GM18517 (cell line): ENCODE data around the gene SHH.
"Not testable (repeated sequence)": the region's sequence is repeated elsewhere in the genome, so short reads cannot be mapped to it uniquely, and the experiment has no call there.

Experiments
- ATAC-seq: cut with Tn5 transposase; IDR thresholded peaks from one replicate; pipeline ENCODE4 v1.9.1; 2021; ENCODE audit warnings: mild to moderate bottlenecking, moderate library complexity; ENCODE audit not compliant: unreplicated experiment

SHH gene

DNA sequence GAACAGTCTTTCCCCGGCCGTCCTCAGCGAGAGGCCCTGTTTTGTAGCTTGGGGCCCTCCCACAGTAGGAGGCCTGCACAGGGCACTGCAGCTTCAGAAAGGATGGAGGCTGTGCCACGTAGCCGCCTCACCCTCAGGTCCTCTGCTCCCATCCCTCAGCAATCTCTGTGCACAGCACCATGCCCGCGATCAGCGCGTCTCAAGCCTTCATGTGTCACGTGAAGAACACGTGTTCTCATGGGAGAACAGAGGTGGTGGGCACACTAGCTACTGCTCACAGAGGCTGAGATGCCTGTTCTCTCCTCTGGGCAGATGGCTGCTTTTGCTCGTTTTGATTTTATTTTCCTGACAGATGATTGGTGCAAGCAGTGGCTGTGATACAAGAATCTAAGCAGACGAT is 8.5 kb upstream of the SHH start:
- no peak for ATAC-seq

DNA sequence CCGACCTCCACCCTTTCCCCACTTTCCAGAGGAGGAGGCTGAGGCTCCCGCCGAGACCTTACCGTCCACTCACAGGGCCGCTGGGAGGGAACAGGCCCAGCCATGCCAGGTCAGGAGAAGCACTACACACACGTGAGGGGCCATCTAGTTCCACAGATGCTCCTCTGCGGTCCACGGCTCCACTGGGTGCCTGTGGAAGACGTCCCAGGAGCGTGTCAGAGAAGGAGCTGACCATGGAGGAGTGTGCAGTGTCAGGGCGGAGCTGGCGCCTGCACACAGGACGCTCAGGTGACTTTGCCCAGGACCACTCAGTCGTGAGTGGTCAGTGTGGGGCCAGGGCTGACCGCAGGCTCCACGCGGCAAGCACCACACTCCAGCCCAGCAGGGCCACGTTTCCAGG is 8.0 kb upstream of the SHH start:
- ATAC-seq, result no peak

DNA sequence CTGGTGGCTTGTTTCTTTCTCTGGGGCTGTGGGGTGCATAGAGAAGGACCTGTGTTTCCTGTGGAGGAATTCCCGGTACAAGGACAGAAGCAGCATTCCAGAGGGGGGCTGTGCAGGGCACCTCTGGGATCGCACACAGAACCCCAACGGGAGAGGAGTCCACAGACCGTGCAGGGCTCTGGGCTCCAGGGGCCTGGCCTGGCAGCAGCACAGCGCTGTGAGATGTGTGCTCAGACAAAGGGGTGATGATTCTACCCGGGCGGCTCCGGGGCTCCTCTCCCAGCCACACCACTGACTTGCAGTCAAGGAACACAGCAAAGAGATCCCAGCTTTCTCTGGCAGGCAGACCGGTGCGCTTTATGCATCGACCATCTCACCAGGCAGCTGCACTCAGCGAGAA is 6.9 kb upstream of the SHH start:
- no peak for ATAC-seq

DNA sequence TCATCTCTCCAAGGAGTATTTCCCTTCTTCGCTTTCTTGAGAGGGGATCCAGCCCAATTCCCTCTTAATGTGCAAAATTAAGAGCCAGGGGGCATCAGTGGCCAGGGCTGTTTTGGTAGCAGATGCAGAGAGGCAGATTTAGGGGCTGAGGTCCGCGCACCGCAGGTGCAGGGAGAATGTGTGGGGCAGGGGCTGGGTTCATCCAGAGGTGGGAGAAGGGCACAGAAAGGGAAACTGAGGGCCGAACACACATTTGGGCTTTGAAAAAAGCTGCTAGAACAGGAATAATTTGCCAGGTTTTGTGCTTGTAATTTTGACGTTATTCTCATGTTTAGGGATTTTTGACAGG is 6.5 kb upstream of the SHH start:
- no peak for ATAC-seq

DNA sequence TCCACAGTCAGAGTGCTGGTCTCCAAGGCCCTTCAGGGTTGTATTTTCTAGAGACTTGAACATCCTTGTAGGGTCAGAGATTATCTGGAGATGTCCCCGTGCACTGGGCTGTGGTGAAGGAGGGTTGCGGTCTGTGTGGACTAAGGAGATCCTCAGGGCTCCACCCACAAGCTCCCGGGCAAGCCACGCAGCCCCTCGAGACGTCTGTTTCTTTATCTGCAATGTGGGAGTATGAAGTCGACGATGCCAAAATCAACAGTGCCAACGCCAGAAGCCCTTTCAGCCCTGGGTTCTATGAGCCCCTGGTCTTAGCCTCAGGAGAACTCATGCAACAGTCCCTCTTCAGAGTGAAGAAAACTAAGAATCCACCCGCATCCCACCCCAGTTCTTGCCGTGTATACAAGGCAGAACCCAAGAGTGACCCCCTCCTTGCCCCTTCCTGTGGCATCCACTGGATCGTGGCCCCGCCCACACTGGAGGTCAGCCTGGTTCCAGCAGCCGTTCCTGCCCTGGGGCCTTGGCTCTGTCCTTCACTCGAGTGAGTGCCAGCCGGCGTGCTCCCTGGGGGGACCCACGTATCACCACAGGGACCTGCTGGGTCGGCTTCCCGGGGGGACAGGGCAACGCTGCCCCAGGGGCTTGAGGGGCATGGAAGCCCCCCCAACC is 6.0 kb upstream of the SHH start:
- ATAC-seq, result no peak

DNA sequence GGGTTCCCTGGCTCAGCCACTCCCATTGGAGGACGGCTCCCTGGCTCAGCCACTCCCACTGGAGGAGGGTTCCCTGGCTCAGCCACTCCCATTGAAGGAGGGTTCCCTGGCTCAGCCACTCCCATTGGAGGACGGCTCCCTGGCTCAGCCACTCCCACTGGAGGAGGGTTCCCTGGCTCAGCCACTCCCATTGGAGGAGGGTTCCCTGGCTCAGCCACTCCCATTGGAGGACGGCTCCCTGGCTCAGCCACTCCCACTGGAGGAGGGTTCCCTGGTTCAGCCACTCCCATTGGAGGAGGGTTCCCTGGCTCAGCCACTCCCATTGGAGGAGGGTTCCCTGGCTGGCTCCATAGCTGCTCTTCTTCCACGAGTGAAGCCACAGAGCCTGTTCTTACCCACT is 5.3 kb upstream of the SHH start:
- not testable (repeated sequence) for ATAC-seq

DNA sequence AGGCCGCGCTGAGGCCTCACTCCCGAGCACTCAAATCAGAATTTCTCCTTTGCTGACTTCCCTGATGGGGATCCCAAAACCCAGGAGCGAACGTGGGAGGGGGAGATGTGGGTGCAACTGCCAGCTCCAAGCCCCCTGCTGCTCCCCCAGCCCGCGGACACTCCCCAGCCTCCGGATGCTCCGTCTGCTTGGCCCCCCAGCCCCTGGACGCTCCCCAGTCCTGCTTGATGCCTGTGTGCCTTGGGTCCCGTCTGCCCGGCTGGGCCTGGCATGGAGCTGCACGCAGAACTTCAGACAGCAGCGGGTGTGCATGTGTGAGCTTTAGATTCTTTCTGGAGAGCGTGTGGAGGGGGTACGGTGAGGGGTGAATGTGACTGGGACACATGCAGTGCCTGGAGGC is 4.7 kb upstream of the SHH start:
- no peak for ATAC-seq

DNA sequence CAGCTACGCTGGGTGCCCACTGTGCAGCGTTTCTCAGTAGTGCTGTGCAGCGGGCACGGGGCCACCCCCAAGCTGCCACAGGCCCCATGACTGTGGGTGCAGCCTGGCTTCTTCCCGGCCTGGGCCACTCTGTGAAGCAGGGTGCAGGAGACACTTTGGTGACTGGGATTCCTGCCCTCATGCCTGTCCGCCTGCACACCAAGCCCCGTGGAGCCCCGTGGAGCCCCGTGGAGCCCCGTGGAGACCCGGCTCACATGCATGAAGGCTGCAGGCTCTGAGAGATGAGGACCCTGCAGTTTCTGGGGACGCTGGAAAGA is 3.9 kb upstream of the SHH start:
- ATAC-seq, result no peak

DNA sequence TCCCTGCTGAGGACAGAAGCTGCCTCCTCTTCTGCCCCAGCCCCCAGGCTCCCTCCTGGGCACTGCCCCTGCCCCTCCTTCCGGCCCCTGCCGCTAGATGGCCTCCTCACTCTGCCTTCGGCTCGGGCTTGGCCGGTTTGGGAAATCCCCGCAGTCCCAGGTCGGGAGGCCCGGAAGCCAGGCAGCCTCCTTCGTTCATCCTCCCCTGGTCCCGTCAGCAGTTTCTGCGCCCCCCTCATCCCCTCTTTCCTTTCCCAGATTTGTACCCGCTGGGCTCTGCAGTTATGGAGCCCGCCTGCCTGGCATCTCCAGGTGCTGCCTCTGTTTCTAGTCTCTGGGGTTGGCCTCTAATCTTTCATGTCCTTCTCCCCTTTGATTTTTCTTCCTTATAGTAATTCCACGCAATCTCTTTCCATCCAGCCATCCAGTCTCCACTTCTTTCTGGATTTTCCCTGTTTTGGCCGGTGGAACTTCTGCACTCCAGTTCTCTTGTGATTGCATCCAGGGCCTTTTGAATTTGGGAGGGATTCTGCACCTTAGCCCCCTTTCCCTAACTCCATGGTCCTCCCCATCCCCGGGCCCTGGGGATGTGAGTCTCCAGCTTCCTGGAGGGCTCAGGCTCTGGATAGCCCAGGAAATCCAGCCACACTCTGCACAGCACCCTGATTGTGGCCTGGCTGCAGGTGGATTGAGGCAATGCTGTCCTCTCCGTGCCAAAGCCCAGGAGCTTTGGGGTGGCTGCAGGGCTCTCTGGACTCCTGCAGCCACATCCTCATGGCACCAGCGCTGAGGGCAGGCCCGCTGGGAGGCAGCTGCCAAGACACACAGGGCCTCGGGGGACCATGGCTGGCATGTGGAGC is 3.3 kb upstream of the SHH start:
- ATAC-seq, result no peak

DNA sequence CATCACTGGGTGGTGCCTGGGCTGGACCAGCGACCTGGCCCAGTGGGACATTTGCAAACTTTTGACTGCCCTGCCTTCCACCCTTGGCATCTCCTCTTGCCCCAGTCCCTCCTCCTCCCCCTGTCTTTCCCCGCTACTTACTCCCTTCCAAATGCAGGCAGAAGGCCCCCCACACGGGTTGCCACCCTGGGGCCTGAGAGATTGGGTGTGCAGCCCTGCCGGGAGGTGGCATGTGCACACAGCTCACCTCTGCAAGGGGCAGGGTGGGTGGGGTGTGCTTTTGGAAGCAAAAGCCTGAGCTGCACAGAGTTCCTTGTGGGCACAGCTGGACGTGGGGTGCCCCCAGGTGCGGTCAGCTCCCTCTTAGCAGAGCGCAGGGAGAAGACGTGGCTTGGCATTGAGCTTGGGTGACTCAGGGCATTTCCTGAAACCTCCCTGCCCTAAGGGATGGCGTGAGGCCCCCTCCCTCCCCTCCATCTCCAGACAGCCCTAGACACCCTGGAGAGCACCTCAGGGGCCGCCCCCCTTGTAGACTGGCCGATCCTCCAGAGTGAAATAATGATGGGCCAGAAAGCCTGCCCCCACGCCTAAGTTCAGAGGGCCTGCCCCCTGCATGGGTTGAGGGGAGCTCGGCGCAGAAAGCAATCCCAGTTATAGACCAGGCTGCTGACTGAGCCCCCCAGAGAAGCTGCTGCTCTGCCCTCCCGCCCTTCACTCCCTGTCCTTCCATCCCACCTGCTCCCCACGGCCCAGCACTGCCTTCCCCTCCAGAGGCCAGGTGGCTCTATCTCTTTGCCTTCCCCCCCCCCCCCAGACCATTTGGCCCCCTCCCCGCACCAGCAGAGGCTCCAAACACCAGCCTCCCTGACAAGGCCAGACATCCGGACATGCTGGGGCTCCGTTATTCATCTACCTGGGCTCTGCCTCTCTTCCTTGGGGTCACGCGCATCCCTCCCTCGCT is 2.3 kb upstream of the SHH start:
- no peak for ATAC-seq

DNA sequence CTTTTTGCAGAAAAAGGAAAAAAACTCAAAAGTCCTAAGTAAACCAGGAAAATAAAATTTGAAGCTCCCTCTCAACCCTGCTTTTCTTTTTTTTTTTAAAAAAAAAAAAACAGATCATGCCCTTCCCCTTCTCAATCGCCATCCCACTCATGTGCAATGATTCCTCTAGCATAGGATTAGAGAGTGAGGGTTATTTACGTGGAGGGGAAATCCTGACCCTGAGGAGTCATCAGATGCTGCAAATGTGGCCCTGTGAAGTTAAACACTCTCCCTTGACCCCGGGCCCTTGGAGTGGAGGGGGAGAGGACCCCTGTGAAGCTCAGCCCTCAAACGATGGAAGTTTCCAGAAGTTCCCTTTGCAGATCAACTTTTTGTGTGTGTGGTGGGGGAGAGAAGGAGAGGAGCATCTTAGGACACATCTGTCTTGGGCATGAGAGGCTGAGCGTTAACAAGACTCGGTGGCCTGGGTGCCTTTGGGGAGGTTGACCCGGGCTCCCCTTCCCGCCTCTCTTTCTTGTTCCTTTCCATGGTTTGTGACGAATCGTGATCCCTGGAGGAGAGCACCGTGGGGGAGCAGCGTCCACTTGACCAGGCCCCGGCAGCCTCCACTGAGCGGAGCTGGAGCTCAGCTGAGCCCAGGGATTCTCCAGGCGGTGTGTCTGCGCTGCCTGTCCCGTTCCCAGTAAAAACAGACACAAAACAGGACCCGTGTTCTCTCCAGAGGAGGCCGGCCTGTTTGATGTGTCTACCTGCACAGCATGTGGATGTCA is 1.5 kb upstream of the SHH start:
- ATAC-seq, result no peak

DNA sequence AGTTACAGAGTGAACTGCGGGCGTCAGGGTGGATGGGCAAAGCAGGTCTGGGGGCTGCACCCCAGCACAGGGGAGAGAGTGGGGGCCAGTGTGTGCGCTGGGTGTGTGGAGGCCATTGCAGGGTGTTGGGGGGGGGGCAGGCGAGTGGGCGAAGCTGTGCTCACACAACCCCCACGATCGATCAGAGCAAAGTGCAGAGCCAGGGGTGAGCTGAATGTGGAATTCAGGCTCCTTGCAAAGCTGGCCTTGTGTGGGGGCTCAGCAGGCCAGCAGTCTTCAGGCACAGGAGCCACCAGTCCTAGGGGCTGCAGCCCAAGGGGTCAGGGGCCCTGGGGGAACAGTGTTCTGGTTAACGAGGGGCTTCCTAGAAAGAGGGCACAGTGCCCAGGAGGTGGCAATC is 862 bp upstream of the SHH start:
- ATAC-seq, result no peak

DNA sequence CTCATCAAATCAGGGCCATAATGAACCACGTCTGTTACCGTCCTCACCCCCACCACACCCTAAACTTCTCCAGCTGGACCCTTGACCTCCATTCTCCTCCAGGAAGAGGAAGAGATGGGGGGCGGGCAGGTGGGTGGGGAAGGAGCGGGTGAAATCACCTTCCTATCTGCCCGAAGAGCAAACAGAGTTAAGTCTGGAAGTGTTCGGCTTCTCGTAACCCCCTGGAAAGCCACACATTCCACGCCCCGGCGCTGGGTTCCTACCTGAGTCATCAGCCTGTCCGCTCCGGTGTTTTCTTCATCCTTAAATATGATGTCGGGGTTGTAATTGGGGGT is 736 bp downstream of the SHH start:
- no peak for ATAC-seq

DNA sequence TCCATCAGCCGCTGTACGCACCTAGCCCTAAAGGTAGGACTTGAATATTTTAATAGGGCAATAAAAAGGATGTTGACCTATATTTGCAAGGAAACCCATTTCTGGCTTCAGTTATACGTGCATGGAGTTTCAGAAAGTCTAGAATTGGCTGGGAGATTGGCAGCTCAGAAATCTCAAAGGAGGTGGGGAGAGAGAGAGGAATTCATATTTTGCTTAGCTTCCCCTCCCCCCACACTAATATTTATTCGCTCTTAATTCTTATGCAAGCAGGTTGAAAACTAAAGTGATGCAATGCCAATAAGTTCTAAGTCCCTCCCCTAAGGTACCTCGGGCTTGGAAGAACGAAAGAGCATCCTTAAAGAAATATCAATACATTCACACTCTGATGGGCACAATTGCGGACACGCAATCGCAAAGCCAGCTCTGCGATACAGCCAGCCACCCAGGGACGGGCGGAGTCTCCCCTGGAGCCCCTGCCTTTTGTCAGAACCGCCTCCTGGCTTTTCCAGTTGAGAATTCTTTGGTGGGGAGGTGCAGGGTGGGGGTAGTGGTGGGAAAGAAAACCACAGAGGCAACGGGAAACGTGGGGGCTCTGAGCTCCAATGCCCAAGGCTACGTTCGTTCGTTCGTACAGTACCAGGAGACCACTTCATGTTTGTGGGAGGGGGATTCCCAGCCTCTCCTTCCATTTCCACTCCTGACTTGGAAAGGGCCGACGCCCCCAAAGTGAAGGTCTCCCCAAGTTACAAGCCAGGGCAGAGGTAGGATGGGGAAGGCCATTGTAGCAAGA is 1.3 kb downstream of the SHH start:
- ATAC-seq, result no peak

DNA sequence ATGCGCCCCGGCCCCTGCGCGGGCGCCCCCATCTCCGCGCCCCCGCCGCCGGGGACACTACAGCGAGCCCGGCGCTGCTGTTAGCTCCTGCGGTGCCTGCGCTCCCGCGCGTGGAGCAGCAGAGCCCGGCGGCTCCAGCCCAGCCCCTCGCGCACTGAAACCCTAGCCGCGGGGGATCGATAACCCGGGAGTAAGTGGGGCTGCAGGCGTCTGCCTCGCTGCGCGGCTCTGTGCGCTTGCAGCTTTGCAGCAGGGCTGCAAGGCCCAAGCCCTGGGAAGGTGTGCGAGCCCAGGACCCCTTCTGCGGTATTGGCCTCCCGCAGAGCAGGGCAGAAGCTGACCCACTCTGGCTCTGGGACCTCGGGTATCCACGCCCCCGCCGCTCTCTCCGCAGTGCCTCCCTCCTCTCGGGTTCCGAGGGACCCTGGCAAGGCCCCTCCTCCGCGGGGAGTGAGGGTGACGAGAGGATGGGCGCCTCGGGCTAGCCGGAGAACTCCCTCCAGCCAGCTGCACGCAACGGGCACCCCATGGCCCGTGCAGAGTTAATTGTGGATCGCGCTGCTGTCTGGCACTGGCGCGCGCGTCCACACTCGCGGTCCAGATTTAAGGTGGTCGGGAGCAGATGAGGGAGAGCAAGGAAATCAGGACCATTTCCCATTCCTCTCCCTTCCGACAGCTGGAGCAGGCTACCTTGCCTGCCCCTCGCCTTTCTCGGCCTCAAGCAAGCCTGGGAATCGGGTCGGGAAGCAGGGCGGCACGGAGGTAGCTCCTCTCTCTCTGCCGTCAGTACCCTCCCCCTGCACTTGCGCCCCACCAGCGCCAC is 2.1 kb downstream of the SHH start:
- no peak for ATAC-seq

DNA sequence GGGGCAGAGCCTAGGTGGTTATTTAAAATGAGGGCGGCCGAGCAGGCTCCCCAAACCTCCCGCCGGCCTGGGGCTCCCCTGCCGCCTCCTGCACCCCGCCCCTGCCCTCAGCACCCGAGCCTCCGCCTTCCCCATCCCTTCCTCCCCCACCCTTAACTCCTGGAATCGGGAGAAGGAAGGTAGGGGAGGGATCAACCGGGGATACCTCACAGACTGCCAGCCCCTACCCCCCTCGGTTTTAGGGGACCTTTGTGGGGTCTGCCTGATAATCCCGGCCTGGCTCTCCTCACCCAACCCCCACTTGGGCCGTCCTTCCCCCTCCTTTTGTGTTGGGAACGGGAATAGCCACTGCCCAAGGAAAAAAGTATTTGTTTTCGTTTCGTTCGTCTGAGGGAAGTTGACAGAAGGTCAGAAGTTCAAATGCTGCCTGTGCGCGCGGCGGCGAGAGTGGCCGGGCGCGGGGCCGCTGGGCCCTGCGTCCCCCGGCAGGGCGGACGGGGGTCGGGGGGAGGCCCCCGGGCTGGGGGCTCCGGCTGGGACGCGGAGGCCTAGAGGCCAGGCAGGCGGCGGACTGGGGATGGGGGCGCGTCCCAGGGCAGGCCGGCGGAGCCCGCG is 2.8 kb downstream of the SHH start:
- no peak for ATAC-seq

DNA sequence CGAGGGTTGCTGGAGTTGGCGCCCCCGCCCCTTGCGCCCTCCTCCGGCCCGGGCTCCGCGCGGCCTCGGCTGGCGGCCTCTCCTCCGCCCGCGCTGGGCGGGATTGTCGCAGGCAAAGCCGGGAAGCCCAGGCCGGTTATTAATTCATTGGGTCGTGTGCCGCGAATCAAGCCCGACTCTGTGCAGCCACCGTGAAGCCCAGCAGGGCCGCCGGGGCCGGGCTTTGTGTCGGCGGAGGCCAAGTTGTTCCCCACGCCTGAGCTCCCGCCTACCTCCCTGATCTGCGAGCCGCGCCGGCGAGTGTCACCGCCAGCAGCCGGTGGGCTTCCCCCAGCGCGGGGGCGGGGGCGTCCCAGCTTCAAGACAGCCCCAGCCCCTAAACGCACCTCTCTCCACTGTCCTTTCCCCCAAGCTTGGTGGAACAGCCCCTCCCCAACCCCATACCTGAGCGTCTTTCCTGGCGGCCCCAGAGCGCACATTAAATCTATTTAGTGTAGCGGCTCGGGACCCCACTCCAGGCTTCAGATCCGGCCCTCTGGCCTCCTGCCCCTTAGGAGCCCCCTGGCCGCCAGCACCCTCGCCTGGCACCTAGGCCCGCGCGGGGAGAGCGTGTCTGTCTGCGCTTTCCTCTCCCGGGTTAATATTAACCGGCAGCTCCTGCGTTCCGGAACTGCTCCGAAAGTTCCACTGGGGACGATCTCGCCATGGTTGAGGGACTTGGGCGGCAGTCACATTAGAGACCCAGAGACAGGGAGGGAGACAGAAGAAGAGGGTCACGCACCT is 3.5 kb downstream of the SHH start:
- no peak for ATAC-seq

DNA sequence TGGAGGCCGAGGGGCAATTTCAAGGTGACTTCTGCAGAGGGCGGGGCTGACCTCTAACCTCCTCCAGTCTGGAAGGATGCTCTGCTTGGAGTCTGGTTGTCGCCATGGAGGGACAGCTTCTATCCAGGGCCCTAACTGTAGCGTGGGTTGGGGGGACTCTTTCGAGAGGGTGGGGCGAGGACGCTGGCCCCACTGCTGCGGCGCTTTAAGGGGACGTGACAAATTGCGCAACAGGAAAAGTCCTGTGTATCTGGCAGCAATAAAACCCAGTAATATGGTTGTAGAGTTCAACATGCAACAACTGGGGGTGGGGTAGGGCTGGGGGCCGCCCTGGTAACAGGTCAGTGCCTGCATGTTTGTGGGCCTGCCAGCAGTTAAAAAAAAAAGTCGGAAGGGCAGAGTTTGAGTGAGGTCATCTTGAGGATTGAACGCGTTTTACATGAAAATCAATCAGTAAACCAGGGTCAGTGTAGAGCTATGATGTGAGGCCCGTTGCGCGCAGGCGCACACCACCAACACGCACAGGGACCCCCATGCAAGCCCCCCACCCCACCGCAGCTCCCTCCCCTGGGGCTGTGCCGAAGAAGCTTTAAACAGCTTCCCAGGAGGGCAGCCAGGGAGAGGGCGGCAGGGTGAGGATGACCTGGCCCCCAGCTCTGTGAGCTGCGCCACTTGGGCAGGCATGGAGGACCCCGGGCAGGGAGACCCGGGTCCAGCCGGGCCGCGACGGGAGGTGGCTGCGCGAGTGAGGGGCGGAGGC is 4.3 kb downstream of the SHH start:
- ATAC-seq, result no peak
